Astrocyte (in vitro differentiated cells and primary cell): Measurements from ENCODE around the gene TNRC6A. TPM values are rescaled to one million over a fixed set of nuclear protein-coding genes. Genes with fewer than 3 reads are reported as not detected.
A peak's percentile ranks its signal among the peaks of the same experiment; 100 is the strongest.

Source experiments
- DNase-seq: peaks from one replicate; pipeline ENCODE4 v3.0.0-alpha.2; 2010; ENCODE audit warnings: low read depth
- FAIRE-seq: peaks from 2 replicates; lab custom pipeline; 2011; peaks lifted over from hg19 to GRCh38; lab: Jason Lieb, UNC
- H2AFZ ChIP-seq: 2 replicates; pipeline ENCODE4 v1.6.0; 2012; ENCODE audit warnings: low read depth, low read length, inconsistent platforms
- H3K27ac ChIP-seq: 2 replicates; pipeline ENCODE4 v1.5.1; 2011; ENCODE audit warnings: low read depth, low read length, inconsistent platforms
- H3K27me3 ChIP-seq: 2 replicates; pipeline ENCODE4 v1.6.0; 2011; ENCODE audit warnings: low read length, inconsistent platforms; ENCODE audit not compliant: insufficient read depth
- H3K36me3 ChIP-seq: 2 replicates; pipeline ENCODE4 v1.5.1; 2011; ENCODE audit warnings: low read length, inconsistent platforms; ENCODE audit not compliant: insufficient read depth
- H3K4me1 ChIP-seq: 2 replicates; pipeline ENCODE4 v1.5.1; 2011; ENCODE audit warnings: low read length, inconsistent platforms; ENCODE audit not compliant: insufficient read depth
- H3K4me2 ChIP-seq: 2 replicates; pipeline ENCODE4 v1.6.0; 2012; ENCODE audit warnings: low read length, inconsistent platforms
- H3K4me3 ChIP-seq: 2 replicates; pipeline ENCODE4 v1.5.1; 2011; ENCODE audit warnings: low read depth, mild to moderate bottlenecking, low read length, inconsistent platforms; ENCODE audit not compliant: insufficient read depth
- H3K79me2 ChIP-seq: 2 replicates; pipeline ENCODE4 v1.6.0; 2012; ENCODE audit warnings: mild to moderate bottlenecking, low read length, inconsistent platforms; ENCODE audit not compliant: insufficient read depth
- H3K9ac ChIP-seq: 2 replicates; pipeline ENCODE4 v1.6.0; 2012; ENCODE audit warnings: mild to moderate bottlenecking, low read length, inconsistent platforms
- H3K9me3 ChIP-seq: 2 replicates; pipeline ENCODE4 v1.5.1; 2012; ENCODE audit warnings: low read depth, mild to moderate bottlenecking, low read length, inconsistent platforms; ENCODE audit not compliant: insufficient read depth
- H4K20me1 ChIP-seq: 2 replicates; pipeline ENCODE4 v1.6.0; 2012; ENCODE audit warnings: low read length, inconsistent platforms; ENCODE audit not compliant: insufficient read depth
- H3K27ac Mint-ChIP-seq: one replicate; pipeline ENCODE4 v1.8.0; 2021; ENCODE audit warnings: mild to moderate bottlenecking, mixed read lengths; ENCODE audit not compliant: unreplicated experiment
- H3K27me3 Mint-ChIP-seq: one replicate; pipeline ENCODE4 v1.8.0; 2021; ENCODE audit warnings: low read depth, mixed read lengths; ENCODE audit not compliant: unreplicated experiment
- H3K36me3 Mint-ChIP-seq: one replicate; pipeline ENCODE4 v1.8.0; 2021; ENCODE audit warnings: low read depth, mixed read lengths; ENCODE audit not compliant: unreplicated experiment
- H3K4me1 Mint-ChIP-seq: one replicate; pipeline ENCODE4 v1.8.0; 2021; ENCODE audit warnings: low read depth, mixed read lengths; ENCODE audit not compliant: unreplicated experiment
- H3K4me3 Mint-ChIP-seq: one replicate; pipeline ENCODE4 v1.8.0; 2021; ENCODE audit warnings: mild to moderate bottlenecking, moderate library complexity, mixed read lengths; ENCODE audit not compliant: unreplicated experiment
- H3K9me3 Mint-ChIP-seq: one replicate; pipeline ENCODE4 v1.8.0; 2021; ENCODE audit warnings: mild to moderate bottlenecking, mixed read lengths; ENCODE audit not compliant: unreplicated experiment
- EZH2 ChIP-seq: IDR thresholded peaks from 2 replicates; pipeline ENCODE4 v1.6.1; 2012; ENCODE audit warnings: mild to moderate bottlenecking, low read length, inconsistent platforms; ENCODE audit not compliant: insufficient read depth
- total RNA-seq: library from RNA; stranded (reverse); gene quantifications from 2 replicates; pipeline ENCODE4 v1.2.1, GENCODE V29; 2021
- TF ChIP-seq, protein P1 (sequence below): IDR thresholded peaks from 2 replicates; pipeline ENCODE4 v1.5.1; 2011; ENCODE audit warnings: low read depth, mild to moderate bottlenecking, inconsistent platforms, low read length, moderate library complexity; ENCODE audit not compliant: insufficient read depth

TNRC6A gene
- total RNA-seq, 1 donor from 2014 or later, result 51.1 TPM

DNA sequence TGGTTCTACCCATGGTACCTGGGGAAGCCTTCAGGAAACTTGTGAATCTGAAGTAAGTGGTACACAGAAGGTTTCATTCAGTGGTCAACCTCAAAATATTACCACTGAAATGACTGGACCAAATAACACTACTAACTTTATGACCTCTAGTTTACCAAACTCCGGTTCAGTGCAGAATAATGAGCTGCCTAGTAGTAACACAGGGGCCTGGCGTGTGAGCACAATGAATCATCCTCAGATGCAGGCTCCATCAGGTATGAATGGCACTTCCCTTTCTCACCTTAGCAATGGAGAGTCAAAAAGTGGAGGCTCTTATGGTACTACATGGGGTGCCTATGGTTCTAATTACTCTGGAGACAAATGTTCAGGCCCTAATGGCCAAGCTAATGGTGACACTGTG is 60.4 kb downstream of the TNRC6A start:
- Mint-ChIP-seq H3K27ac (no peak overlapping the region), H3K36me3 (peaks cover 17% of the 10 kb centered on the region), H3K9me3 (no peaks in the 10 kb centered on the region), H3K4me3 (no peak overlapping the region), H3K27me3 (no peaks in the 10 kb centered on the region), H3K4me1 (no peaks in the 10 kb centered on the region)
- H4K20me1 ChIP-seq, result peaks cover 25% of the 10 kb centered on the region
- FAIRE-seq (no peak), DNase-seq (no peak)
- no peak overlapping the region for H3K27ac ChIP-seq
- no peak overlapping the region for H2AFZ ChIP-seq
- H3K4me2 ChIP-seq, result no peak overlapping the region
- peaks cover 55% of the 10 kb centered on the region for H3K36me3 ChIP-seq
- H3K9me3 ChIP-seq, result no peaks in the 10 kb centered on the region
- no peaks in the 10 kb centered on the region for H3K4me1 ChIP-seq
- H3K27me3 ChIP-seq, result no peaks in the 10 kb centered on the region
- TF ChIP-seq EZH2, result no peak
- TF ChIP-seq, protein P1, sequence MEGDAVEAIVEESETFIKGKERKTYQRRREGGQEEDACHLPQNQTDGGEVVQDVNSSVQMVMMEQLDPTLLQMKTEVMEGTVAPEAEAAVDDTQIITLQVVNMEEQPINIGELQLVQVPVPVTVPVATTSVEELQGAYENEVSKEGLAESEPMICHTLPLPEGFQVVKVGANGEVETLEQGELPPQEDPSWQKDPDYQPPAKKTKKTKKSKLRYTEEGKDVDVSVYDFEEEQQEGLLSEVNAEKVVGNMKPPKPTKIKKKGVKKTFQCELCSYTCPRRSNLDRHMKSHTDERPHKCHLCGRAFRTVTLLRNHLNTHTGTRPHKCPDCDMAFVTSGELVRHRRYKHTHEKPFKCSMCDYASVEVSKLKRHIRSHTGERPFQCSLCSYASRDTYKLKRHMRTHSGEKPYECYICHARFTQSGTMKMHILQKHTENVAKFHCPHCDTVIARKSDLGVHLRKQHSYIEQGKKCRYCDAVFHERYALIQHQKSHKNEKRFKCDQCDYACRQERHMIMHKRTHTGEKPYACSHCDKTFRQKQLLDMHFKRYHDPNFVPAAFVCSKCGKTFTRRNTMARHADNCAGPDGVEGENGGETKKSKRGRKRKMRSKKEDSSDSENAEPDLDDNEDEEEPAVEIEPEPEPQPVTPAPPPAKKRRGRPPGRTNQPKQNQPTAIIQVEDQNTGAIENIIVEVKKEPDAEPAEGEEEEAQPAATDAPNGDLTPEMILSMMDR, result no peak
- no peak overlapping the region for H3K9ac ChIP-seq
- H3K79me2 ChIP-seq, result peaks cover 22% of the 10 kb centered on the region
- H3K4me3 ChIP-seq, result no peak overlapping the region

DNA sequence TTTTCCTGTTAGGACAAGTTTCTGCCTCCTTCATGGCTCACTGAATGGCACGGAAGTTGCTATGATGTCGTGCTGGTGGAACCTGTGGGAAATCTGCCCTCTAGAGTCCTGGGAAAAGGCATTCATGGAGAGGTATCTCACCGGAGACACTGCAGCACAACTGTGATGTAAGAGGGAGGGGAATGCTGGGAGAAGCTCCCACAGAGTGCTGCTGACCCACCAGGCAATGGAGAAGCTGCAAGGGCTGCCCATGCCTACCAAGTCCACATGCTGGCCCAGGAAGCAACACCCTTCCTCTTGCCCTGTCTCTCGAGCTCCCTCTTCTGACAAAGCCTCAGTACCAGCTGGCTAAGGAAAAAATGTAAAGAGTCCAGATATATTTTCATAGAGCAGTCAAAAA is 71.1 kb downstream of the TNRC6A start:
- DNase-seq, result peak; percentile 22
- peak overlapping the region; percentile 26 for H3K27ac ChIP-seq
- H3K4me2 ChIP-seq, result no peak overlapping the region
- H3K79me2 ChIP-seq, result no peaks in the 10 kb centered on the region
- H3K4me3 ChIP-seq, result no peak overlapping the region
- FAIRE-seq, result no peak
- Mint-ChIP-seq H3K9me3 (no peaks in the 10 kb centered on the region), H3K27ac (peak overlapping the region; percentile 86), H3K36me3 (peaks cover 28% of the 10 kb centered on the region), H3K27me3 (no peaks in the 10 kb centered on the region), H3K4me1 (peaks cover 21% of the 10 kb centered on the region), H3K4me3 (peak overlapping the region; percentile 22)
- no peaks in the 10 kb centered on the region for H3K27me3 ChIP-seq
- TF ChIP-seq, protein P1, result no peak
- TF ChIP-seq EZH2, result no peak
- H3K4me1 ChIP-seq, result no peaks in the 10 kb centered on the region
- no peak overlapping the region for H2AFZ ChIP-seq
- peaks cover 64% of the 10 kb centered on the region for H3K36me3 ChIP-seq
- no peaks in the 10 kb centered on the region for H3K9me3 ChIP-seq
- H4K20me1 ChIP-seq, result peaks cover 8% of the 10 kb centered on the region
- no peak overlapping the region for H3K9ac ChIP-seq

DNA sequence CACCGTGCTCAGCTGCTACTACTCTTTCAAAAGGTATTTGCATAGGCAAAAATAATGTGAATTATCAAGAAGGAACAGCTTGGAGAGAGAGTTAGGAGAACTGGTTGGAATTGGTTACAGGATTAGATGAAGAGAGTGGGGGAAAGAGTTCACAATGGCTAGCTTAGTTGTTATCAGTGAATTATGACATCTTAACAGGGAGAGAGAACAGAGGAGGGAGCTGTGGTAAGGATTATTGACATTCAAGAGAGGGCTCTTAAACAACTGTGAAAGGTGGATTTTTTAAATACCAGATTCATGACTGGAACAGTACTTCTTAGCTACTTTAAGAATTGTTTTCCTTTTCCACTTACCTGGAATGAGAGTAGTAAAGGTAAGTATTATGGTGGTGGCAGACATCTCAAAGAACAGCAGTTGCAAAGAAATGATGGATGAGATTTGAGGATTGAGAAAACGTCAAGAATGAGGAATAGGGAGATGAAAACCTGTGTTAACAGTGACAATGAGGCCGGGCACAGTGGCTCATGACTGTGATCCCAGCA is 72.4 kb downstream of the TNRC6A start:
- peak overlapping the region; percentile 14 for H3K27ac Mint-ChIP-seq
- Histone ChIP-seq H4K20me1 (peaks cover 4% of the 10 kb centered on the region), H2AFZ (no peak overlapping the region), H3K79me2 (no peaks in the 10 kb centered on the region), H3K27ac (no peak overlapping the region), H3K36me3 (peaks cover 70% of the 10 kb centered on the region), H3K4me2 (no peak overlapping the region), H3K9me3 (no peaks in the 10 kb centered on the region), H3K27me3 (no peaks in the 10 kb centered on the region), H3K9ac (no peak overlapping the region), H3K4me3 (no peak overlapping the region), H3K4me1 (no peaks in the 10 kb centered on the region)
- DNase-seq (peak; percentile 25), FAIRE-seq (no peak)
- H3K4me1 Mint-ChIP-seq, result peaks cover 21% of the 10 kb centered on the region
- H3K27me3 Mint-ChIP-seq, result no peaks in the 10 kb centered on the region
- no peaks in the 10 kb centered on the region for H3K9me3 Mint-ChIP-seq
- H3K36me3 Mint-ChIP-seq, result peaks cover 30% of the 10 kb centered on the region
- TF ChIP-seq EZH2, result no peak
- TF ChIP-seq, protein P1, result no peak
- H3K4me3 Mint-ChIP-seq, result no peak overlapping the region
